ENCODE results near the gene LTBP4. TPM values are rescaled to one million over a fixed set of nuclear protein-coding genes. Genes with fewer than 3 reads are reported as not detected.

The LTBP4 gene
- total RNA-seq, 2 donors from 2014 or later: 198 to 230 TPM

- ATAC-seq: peak; percentile 70
- Mint-ChIP-seq H3K27me3 (no peaks in the 10 kb centered on the region), H3K36me3 (ENCODE audit: low read depth) (no peaks in the 10 kb centered on the region), H3K4me3 (peak overlapping the region; percentile 99), H3K4me1 (peaks cover 50% of the 10 kb centered on the region), H3K27ac (peak overlapping the region; percentile 97)
- DNase-seq: peak; percentile 65 to 76 (median 73)
- H3K9me3 ChIP-seq (ENCODE audit: control insufficient read depth, low read length, poor library complexity, severe bottlenecking): no peaks in the 10 kb centered on the region
Observed at GRCh38 chr19:40613690-40614621, 12.8 kb downstream of the LTBP4 start.

- Mint-ChIP-seq H3K27me3 (no peaks in the 10 kb centered on the region), H3K4me3 (peak overlapping the region; percentile 99), H3K27ac (peak overlapping the region; percentile 97), H3K4me1 (peaks cover 47% of the 10 kb centered on the region), H3K36me3 (ENCODE audit: low read depth) (peaks cover 3% of the 10 kb centered on the region)
- H3K9me3 ChIP-seq (ENCODE audit: control insufficient read depth, low read length, poor library complexity, severe bottlenecking): no peaks in the 10 kb centered on the region
- DNase-seq (peak; percentile 46 to 76 (median 68)), ATAC-seq (peak; percentile 10)
Observed at GRCh38 chr19:40614622-40615411, 13.6 kb downstream of the LTBP4 start.

- no peak for DNase-seq
- no peak for ATAC-seq
- Mint-ChIP-seq H3K36me3 (ENCODE audit: low read depth) (peaks cover 4% of the 10 kb centered on the region), H3K4me3 (no peak overlapping the region), H3K4me1 (peaks cover 34% of the 10 kb centered on the region), H3K27me3 (no peaks in the 10 kb centered on the region), H3K27ac (peak overlapping the region; percentile 97)
- H3K9me3 ChIP-seq (ENCODE audit: control insufficient read depth, low read length, poor library complexity, severe bottlenecking): no peaks in the 10 kb centered on the region
Observed at GRCh38 chr19:40616178-40616577, 15.0 kb downstream of the LTBP4 start.

- Mint-ChIP-seq H3K4me3 (no peak overlapping the region), H3K27me3 (no peaks in the 10 kb centered on the region), H3K36me3 (ENCODE audit: low read depth) (peaks cover 4% of the 10 kb centered on the region), H3K4me1 (peaks cover 32% of the 10 kb centered on the region), H3K27ac (no peak overlapping the region)
- no peaks in the 10 kb centered on the region for H3K9me3 ChIP-seq (ENCODE audit: control insufficient read depth, low read length, poor library complexity, severe bottlenecking)
- DNase-seq (no peak), ATAC-seq (no peak)
Observed at GRCh38 chr19:40616941-40617340, 15.8 kb downstream of the LTBP4 start.

- Mint-ChIP-seq H3K4me3 (no peak overlapping the region), H3K27me3 (no peaks in the 10 kb centered on the region), H3K36me3 (ENCODE audit: low read depth) (peaks cover 4% of the 10 kb centered on the region), H3K4me1 (peaks cover 25% of the 10 kb centered on the region), H3K27ac (no peak overlapping the region)
- H3K9me3 ChIP-seq (ENCODE audit: control insufficient read depth, low read length, poor library complexity, severe bottlenecking): no peaks in the 10 kb centered on the region
- no peak for DNase-seq
- ATAC-seq: no peak
Observed at GRCh38 chr19:40617961-40618360, 16.8 kb downstream of the LTBP4 start.

GRCh38 chr19:40619333-40620160, 18.4 kb downstream of the LTBP4 start:
- H3K9me3 ChIP-seq (ENCODE audit: control insufficient read depth, low read length, poor library complexity, severe bottlenecking): no peaks in the 10 kb centered on the region
- no peak overlapping the region for H3K27ac Mint-ChIP-seq
- H3K4me3 Mint-ChIP-seq: no peak overlapping the region
- peaks cover 6% of the 10 kb centered on the region for H3K36me3 Mint-ChIP-seq (ENCODE audit: low read depth)
- ATAC-seq (no peak), DNase-seq (no peak)
- H3K4me1 Mint-ChIP-seq: peaks cover 20% of the 10 kb centered on the region
- no peaks in the 10 kb centered on the region for H3K27me3 Mint-ChIP-seq

GRCh38 chr19:40620161-40620485, 19.0 kb downstream of the LTBP4 start:
- ATAC-seq: no peak
- no peaks in the 10 kb centered on the region for H3K9me3 ChIP-seq (ENCODE audit: control insufficient read depth, low read length, poor library complexity, severe bottlenecking)
- no peak for DNase-seq
- no peak overlapping the region for H3K4me3 Mint-ChIP-seq
- peaks cover 10% of the 10 kb centered on the region for H3K36me3 Mint-ChIP-seq (ENCODE audit: low read depth)
- no peaks in the 10 kb centered on the region for H3K27me3 Mint-ChIP-seq
- H3K27ac Mint-ChIP-seq: no peak overlapping the region
- H3K4me1 Mint-ChIP-seq: peaks cover 17% of the 10 kb centered on the region

- H3K27ac Mint-ChIP-seq: no peak overlapping the region
- peaks cover 15% of the 10 kb centered on the region for H3K36me3 Mint-ChIP-seq (ENCODE audit: low read depth)
- no peak for ATAC-seq
Observed at GRCh38 chr19:40621283-40621682, 20.1 kb downstream of the LTBP4 start.

GRCh38 chr19:40621966-40622772, 21.0 kb downstream of the LTBP4 start:
- H3K36me3 Mint-ChIP-seq (ENCODE audit: low read depth): peaks cover 15% of the 10 kb centered on the region
- H3K27me3 Mint-ChIP-seq: no peaks in the 10 kb centered on the region
- H3K4me3 Mint-ChIP-seq: peak overlapping the region; percentile 56
- H3K27ac Mint-ChIP-seq: no peak overlapping the region
- H3K4me1 Mint-ChIP-seq: peaks cover 17% of the 10 kb centered on the region
- no peaks in the 10 kb centered on the region for H3K9me3 ChIP-seq (ENCODE audit: control insufficient read depth, low read length, poor library complexity, severe bottlenecking)
- ATAC-seq (no peak), DNase-seq (no peak)

More at GRCh38 chr19:40621283-40621682, 20.1 kb downstream of the LTBP4 start:
- no peaks in the 10 kb centered on the region for H3K9me3 ChIP-seq (ENCODE audit: control insufficient read depth, low read length, poor library complexity, severe bottlenecking)
- Mint-ChIP-seq H3K4me3 (no peak overlapping the region), H3K27me3 (no peaks in the 10 kb centered on the region), H3K4me1 (peaks cover 17% of the 10 kb centered on the region)
- DNase-seq: no peak

- H3K9me3 ChIP-seq (ENCODE audit: control insufficient read depth, low read length, poor library complexity, severe bottlenecking): no peaks in the 10 kb centered on the region
- H3K27ac Mint-ChIP-seq: no peak overlapping the region
- H3K4me1 Mint-ChIP-seq: peaks cover 17% of the 10 kb centered on the region
- ATAC-seq (no peak), DNase-seq (no peak)
- H3K4me3 Mint-ChIP-seq: no peak overlapping the region
- H3K36me3 Mint-ChIP-seq (ENCODE audit: low read depth): peaks cover 15% of the 10 kb centered on the region
- H3K27me3 Mint-ChIP-seq: no peaks in the 10 kb centered on the region
Observed at GRCh38 chr19:40622773-40623075, 21.6 kb downstream of the LTBP4 start.

- no peaks in the 10 kb centered on the region for H3K9me3 ChIP-seq (ENCODE audit: control insufficient read depth, low read length, poor library complexity, severe bottlenecking)
- Mint-ChIP-seq H3K27me3 (no peaks in the 10 kb centered on the region), H3K36me3 (ENCODE audit: low read depth) (peaks cover 15% of the 10 kb centered on the region), H3K27ac (no peak overlapping the region), H3K4me3 (no peak overlapping the region), H3K4me1 (peaks cover 15% of the 10 kb centered on the region)
- DNase-seq (no peak), ATAC-seq (no peak)
Observed at GRCh38 chr19:40623403-40624251, 22.5 kb downstream of the LTBP4 start.

Measured in T-helper 17 cell (primary cell).